ENCODE results near the gene ABHD2.

Gene ABHD2

DNA sequence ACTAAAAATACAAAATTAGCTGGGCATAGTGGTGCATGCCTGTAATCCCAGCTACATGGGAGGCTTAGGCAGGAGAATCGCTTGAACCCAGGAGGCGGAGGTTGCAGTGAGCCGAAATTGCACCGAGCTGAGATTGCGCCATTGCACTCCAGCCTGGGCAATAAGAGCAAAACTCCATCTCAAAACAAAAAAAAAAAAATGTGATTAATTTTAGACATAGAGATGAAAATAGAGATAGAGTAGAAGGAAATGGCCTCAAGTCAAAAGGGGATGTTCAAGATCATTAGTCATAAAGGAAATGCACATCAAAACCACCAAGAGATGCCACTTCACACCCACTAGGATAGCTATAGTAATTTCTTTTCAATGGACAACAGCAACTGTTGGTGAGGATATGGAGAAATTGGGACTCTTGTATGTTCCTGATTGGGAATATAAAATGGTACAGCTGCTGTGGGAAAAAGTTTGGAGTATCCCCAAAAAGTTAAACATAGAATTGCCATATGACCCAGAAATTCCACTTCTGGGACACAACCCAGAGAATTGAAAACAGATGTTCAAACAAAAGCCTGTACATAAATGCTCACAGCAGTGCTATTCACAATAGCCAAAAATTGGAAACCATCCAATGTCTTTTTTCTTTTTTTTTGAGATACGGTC, 55.4 kb downstream of the ABHD2 start (continued):
- no peak for TF ChIP-seq ZNF596 (tag by site-specific recombination; IDR thresholded peaks at IDR 0.05)
- TF ChIP-seq, protein P1, sequence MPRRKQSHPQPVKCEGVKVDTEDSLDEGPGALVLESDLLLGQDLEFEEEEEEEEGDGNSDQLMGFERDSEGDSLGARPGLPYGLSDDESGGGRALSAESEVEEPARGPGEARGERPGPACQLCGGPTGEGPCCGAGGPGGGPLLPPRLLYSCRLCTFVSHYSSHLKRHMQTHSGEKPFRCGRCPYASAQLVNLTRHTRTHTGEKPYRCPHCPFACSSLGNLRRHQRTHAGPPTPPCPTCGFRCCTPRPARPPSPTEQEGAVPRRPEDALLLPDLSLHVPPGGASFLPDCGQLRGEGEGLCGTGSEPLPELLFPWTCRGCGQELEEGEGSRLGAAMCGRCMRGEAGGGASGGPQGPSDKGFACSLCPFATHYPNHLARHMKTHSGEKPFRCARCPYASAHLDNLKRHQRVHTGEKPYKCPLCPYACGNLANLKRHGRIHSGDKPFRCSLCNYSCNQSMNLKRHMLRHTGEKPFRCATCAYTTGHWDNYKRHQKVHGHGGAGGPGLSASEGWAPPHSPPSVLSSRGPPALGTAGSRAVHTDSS (tag by site-specific recombination; IDR thresholded peaks at IDR 0.05): no peak
- TF ChIP-seq MYNN (tag by site-specific recombination; IDR thresholded peaks at IDR 0.05; ENCODE audit: borderline replicate concordance): no peak
- TF ChIP-seq, protein P2, sequence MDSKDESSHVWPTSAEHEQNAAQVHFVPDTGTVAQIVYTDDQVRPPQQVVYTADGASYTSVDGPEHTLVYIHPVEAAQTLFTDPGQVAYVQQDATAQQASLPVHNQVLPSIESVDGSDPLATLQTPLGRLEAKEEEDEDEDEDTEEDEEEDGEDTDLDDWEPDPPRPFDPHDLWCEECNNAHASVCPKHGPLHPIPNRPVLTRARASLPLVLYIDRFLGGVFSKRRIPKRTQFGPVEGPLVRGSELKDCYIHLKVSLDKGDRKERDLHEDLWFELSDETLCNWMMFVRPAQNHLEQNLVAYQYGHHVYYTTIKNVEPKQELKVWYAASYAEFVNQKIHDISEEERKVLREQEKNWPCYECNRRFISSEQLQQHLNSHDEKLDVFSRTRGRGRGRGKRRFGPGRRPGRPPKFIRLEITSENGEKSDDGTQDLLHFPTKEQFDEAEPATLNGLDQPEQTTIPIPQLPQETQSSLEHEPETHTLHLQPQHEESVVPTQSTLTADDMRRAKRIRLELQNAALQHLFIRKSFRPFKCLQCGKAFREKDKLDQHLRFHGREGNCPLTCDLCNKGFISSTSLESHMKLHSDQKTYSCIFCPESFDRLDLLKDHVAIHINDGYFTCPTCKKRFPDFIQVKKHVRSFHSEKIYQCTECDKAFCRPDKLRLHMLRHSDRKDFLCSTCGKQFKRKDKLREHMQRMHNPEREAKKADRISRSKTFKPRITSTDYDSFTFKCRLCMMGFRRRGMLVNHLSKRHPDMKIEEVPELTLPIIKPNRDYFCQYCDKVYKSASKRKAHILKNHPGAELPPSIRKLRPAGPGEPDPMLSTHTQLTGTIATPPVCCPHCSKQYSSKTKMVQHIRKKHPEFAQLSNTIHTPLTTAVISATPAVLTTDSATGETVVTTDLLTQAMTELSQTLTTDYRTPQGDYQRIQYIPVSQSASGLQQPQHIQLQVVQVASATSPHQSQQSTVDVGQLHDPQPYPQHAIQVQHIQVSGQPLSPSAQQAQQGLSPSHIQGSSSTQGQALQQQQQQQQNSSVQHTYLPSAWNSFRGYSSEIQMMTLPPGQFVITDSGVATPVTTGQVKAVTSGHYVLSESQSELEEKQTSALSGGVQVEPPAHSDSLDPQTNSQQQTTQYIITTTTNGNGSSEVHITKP (tag by site-specific recombination; IDR thresholded peaks at IDR 0.05): 0 out of 2 replicates have a peak, but pooled peaks have one; percentile 9
- no peak for TF ChIP-seq KLF1 (tag by site-specific recombination; IDR thresholded peaks at IDR 0.05)
- TF ChIP-seq ZNF677 (tag by site-specific recombination; IDR thresholded peaks at IDR 0.05): no peak
- TF ChIP-seq, protein P3, sequence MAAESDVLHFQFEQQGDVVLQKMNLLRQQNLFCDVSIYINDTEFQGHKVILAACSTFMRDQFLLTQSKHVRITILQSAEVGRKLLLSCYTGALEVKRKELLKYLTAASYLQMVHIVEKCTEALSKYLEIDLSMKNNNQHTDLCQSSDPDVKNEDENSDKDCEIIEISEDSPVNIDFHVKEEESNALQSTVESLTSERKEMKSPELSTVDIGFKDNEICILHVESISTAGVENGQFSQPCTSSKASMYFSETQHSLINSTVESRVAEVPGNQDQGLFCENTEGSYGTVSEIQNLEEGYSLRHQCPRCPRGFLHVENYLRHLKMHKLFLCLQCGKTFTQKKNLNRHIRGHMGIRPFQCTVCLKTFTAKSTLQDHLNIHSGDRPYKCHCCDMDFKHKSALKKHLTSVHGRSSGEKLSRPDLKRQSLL (tag by site-specific recombination; IDR thresholded peaks at IDR 0.05): no peak
- no peak for TF ChIP-seq ZNF768 (tag by site-specific recombination; IDR thresholded peaks at IDR 0.05)
- TF ChIP-seq GLI2 (tag by site-specific recombination; IDR thresholded peaks at IDR 0.05; ENCODE audit: borderline replicate concordance, low read depth): no peak
- no peak for TF ChIP-seq YY1 (tag by site-specific recombination; IDR thresholded peaks at IDR 0.05)

DNA sequence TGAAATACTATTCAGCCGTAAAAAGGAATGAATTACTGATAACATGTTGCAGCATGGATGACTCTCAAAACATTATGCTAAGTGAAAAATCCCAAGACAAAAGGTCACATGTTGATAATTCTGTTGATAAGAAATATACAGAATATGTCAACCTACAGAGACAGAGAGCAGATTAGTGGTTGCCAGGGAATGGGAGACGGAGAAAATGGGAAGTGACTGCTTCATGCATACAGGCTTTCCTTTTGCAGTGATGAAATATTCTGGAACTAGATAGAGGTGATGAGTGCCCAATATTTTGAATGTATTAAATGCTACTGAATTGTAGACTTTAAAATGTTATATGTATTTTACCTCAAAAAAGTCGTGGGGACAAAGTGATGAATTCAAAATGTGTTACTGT, 56.2 kb downstream of the ABHD2 start:
- TF ChIP-seq ZNF423 (tag by site-specific recombination; IDR thresholded peaks at IDR 0.05) (no peak), ZNF155 (tag by site-specific recombination; IDR thresholded peaks at IDR 0.05) (no peak), ZNF426 (tag by site-specific recombination; IDR thresholded peaks at IDR 0.05) (no peak), EGR2 (tag by site-specific recombination; IDR thresholded peaks at IDR 0.05; ENCODE audit: low read depth) (no peak), ZNF2 (tag by site-specific recombination; IDR thresholded peaks at IDR 0.05) (no peak), KLF8 (tag by site-specific recombination; IDR thresholded peaks at IDR 0.05) (no peak), ZBTB1 (tag by site-specific recombination; IDR thresholded peaks at IDR 0.05) (no peak), ZNF624 (tag by site-specific recombination; IDR thresholded peaks at IDR 0.05) (no peak), ZBTB20 (tag by site-specific recombination; IDR thresholded peaks at IDR 0.05) (no peak)
- TF ChIP-seq, protein P4, sequence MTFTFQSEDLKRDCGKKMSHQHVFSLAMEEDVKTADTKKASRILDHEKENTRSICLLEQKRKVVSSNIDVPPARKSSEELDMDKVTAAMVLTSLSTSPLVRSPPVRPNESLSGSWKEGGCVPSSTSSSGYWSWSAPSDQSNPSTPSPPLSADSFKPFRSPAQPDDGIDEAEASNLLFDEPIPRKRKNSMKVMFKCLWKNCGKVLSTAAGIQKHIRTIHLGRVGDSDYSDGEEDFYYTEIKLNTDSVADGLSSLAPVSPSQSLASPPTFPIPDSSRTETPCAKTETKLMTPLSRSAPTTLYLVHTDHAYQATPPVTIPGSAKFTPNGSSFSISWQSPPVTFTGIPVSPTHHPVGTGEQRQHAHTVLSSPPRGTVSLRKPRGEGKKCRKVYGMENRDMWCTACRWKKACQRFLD (tag by site-specific recombination; IDR thresholded peaks at IDR 0.05): no peak
- TF ChIP-seq, protein P5, sequence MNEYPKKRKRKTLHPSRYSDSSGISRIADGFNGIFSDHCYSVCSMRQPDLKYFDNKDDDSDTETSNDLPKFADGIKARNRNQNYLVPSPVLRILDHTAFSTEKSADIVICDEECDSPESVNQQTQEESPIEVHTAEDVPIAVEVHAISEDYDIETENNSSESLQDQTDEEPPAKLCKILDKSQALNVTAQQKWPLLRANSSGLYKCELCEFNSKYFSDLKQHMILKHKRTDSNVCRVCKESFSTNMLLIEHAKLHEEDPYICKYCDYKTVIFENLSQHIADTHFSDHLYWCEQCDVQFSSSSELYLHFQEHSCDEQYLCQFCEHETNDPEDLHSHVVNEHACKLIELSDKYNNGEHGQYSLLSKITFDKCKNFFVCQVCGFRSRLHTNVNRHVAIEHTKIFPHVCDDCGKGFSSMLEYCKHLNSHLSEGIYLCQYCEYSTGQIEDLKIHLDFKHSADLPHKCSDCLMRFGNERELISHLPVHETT (tag by site-specific recombination; IDR thresholded peaks at IDR 0.05): no peak
- TF ChIP-seq, protein P6, sequence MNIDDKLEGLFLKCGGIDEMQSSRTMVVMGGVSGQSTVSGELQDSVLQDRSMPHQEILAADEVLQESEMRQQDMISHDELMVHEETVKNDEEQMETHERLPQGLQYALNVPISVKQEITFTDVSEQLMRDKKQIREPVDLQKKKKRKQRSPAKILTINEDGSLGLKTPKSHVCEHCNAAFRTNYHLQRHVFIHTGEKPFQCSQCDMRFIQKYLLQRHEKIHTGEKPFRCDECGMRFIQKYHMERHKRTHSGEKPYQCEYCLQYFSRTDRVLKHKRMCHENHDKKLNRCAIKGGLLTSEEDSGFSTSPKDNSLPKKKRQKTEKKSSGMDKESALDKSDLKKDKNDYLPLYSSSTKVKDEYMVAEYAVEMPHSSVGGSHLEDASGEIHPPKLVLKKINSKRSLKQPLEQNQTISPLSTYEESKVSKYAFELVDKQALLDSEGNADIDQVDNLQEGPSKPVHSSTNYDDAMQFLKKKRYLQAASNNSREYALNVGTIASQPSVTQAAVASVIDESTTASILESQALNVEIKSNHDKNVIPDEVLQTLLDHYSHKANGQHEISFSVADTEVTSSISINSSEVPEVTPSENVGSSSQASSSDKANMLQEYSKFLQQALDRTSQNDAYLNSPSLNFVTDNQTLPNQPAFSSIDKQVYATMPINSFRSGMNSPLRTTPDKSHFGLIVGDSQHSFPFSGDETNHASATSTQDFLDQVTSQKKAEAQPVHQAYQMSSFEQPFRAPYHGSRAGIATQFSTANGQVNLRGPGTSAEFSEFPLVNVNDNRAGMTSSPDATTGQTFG (tag by site-specific recombination; IDR thresholded peaks at IDR 0.05; ENCODE audit: borderline replicate concordance): no peak
- TF ChIP-seq, protein P7, sequence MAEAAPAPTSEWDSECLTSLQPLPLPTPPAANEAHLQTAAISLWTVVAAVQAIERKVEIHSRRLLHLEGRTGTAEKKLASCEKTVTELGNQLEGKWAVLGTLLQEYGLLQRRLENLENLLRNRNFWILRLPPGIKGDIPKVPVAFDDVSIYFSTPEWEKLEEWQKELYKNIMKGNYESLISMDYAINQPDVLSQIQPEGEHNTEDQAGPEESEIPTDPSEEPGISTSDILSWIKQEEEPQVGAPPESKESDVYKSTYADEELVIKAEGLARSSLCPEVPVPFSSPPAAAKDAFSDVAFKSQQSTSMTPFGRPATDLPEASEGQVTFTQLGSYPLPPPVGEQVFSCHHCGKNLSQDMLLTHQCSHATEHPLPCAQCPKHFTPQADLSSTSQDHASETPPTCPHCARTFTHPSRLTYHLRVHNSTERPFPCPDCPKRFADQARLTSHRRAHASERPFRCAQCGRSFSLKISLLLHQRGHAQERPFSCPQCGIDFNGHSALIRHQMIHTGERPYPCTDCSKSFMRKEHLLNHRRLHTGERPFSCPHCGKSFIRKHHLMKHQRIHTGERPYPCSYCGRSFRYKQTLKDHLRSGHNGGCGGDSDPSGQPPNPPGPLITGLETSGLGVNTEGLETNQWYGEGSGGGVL (tag by site-specific recombination; IDR thresholded peaks at IDR 0.05): no peak
- Histone ChIP-seq H3K27ac (ENCODE audit: extremely low read depth, low read depth, low read length) (no peak overlapping the region), H3K9me3 (ENCODE audit: control insufficient read depth, insufficient read depth, low read depth, low read length) (no peaks in the 10 kb centered on the region), H3K4me1 (ENCODE audit: control insufficient read depth, insufficient read depth, low read length) (peaks cover 8% of the 10 kb centered on the region; the same call in 1 of the 2 replicates), H3K4me3 (ENCODE audit: low read depth, low read length) (no peak overlapping the region), H3K36me3 (ENCODE audit: control insufficient read depth in 2 of 2, insufficient read depth in 1 of 2, low read length in 2 of 2) (no peaks in the 10 kb centered on the region; a peak in 1 of 3 replicates)
- ChIA-PET CTCF (no interaction called here), POLR2A (no interaction called here)

All from HEK293 (cell line).